K562 (cell line): ENCODE results near the gene PRDM12. TPM values are rescaled to one million over a fixed set of nuclear protein-coding genes. Genes with fewer than 3 reads are reported as not detected.

Source experiments
- ASH1L ChIP-seq: fragments of 450-650 bp; IDR thresholded peaks from 2 replicates; pipeline ENCODE4 v1.6.1; 2018; ENCODE audit warnings: borderline replicate concordance, mild to moderate bottlenecking, low read depth; ENCODE audit not compliant: partially characterized antibody
- FOXK1 ChIP-seq: sonication (generic); formaldehyde crosslinking; IDR thresholded peaks from 2 replicates; pipeline ENCODE4 v1.8.0; 2022; ENCODE audit warnings: missing genetic modification reagents, mild to moderate bottlenecking, borderline replicate concordance
- IFI16 ChIP-seq: fragments of 250-450 bp; sonication (Bioruptor Pico); IDR thresholded peaks from 2 replicates; pipeline ENCODE4 v2.1.2; 2022; ENCODE audit warnings: mild to moderate bottlenecking, inconsistent platforms
- MAZ ChIP-seq, 2 experiments: fragments of 450-650 bp in 1 of 2; sonication (generic) in 1 of 2; formaldehyde crosslinking; IDR thresholded peaks in 1 of 2; conservative IDR thresholded peaks in 1 of 2; 2 replicates each; pipeline versions ENCODE4 v1.4.0 to v1.5.0; 2020; ENCODE audit warnings: mild to moderate bottlenecking in 1 of 2, missing genetic modification reagents in 1 of 2
- NFIC ChIP-seq: fragments of 450-650 bp; IDR thresholded peaks from 2 replicates; pipeline ENCODE4 v1.6.1; 2017; ENCODE audit warnings: mild to moderate bottlenecking, inconsistent platforms
- NR2C2 ChIP-seq, 2 experiments: fragments of 200-800 bp in 1 of 2; sonication (Bioruptor generic) in 1 of 2; sonication (generic) in 1 of 2; formaldehyde crosslinking in 1 of 2; IDR thresholded peaks; 2 replicates each; pipeline versions ENCODE4 v1.6.1 to v1.8.0; 2016 to 2022; ENCODE audit warnings: mild to moderate bottlenecking in 1 of 2, missing compliant biosample characterization in 1 of 2, missing genetic modification characterization in 1 of 2, missing genetic modification reagents in 1 of 2
- POLR2B ChIP-seq: fragments of 450-650 bp; IDR thresholded peaks from 2 replicates; pipeline ENCODE4 v1.6.1; 2018; ENCODE audit warnings: low read depth; ENCODE audit not compliant: partially characterized antibody
- RFX7 ChIP-seq: fragments of 250-450 bp; sonication (Bioruptor Pico); IDR thresholded peaks from 2 replicates; pipeline ENCODE4 v1.5.1; 2021; ENCODE audit warnings: mild to moderate bottlenecking
- SLC30A9 ChIP-seq: fragments of 250-450 bp; sonication (Bioruptor Pico); IDR thresholded peaks from 2 replicates; pipeline ENCODE4 v1.8.0; 2022; ENCODE audit warnings: mild to moderate bottlenecking, moderate library complexity
- SMAD4 ChIP-seq: fragments of 250-450 bp; sonication (Bioruptor Pico); conservative IDR thresholded peaks from 2 replicates; pipeline ENCODE4 v1.8.0; 2021; ENCODE audit warnings: inconsistent platforms, mild to moderate bottlenecking, moderate library complexity
- TRIM28 ChIP-seq: fragments of 450-650 bp; IDR thresholded peaks from 2 replicates; pipeline ENCODE4 v1.6.1; 2017
- polyA plus RNA-seq, 8 experiments: library from polyadenylated mRNA; depleted of rRNA in 4 of 8; stranded (reverse) in 5 of 8; unstranded in 3 of 8; fragments of >200 nt; fragmentation: Nextera tagmentation in 2 of 8; fragmentation: Illumina TruSeq in 1 of 8; extraction: Ambion mirVana in 2 of 8; extraction: Trizol in 1 of 8; gene quantifications; 2 replicates each; pipeline versions ENCODE4 v1.2.1 to v1.2.3, GENCODE V29; 2011 to 2014; ENCODE audit warnings: inconsistent platforms in 1 of 8, missing spikeins in 1 of 8
- total RNA-seq, 7 experiments: library from RNA; depleted of rRNA in 6 of 7; stranded (reverse); fragments of >200 nt in 6 of 7; fragmentation: Illumina TruSeq in 2 of 7; extraction: Trizol in 2 of 7; gene quantifications; 2 replicates each; pipeline versions ENCODE4 v1.2.1 to v1.2.3, GENCODE V29; 2011 to 2021; ENCODE audit warnings: low replicate concordance in 1 of 7
- TF ChIP-seq, protein P1 (sequence below): fragments of 450-650 bp; IDR thresholded peaks from 2 replicates; pipeline ENCODE4 v1.7.1; 2018; ENCODE audit warnings: mild to moderate bottlenecking, low read depth; ENCODE audit not compliant: partially characterized antibody
- TF ChIP-seq, protein P2 (sequence below): fragments of 200-600 bp; sonication (generic); IDR thresholded peaks from one replicate; pipeline ENCODE4 v1.6.1; 2012; ENCODE audit warnings: mild to moderate bottlenecking, low read depth, low read length, inconsistent platforms

The PRDM12 gene
- total and polyA plus RNA-seq, 9 of the 15 experiments (the other 6 are each of a cell fraction or from before 2014, with no cell fraction given) = 0.04 to 0.22 (median 0.07) TPM; not detected in 3

DNA sequence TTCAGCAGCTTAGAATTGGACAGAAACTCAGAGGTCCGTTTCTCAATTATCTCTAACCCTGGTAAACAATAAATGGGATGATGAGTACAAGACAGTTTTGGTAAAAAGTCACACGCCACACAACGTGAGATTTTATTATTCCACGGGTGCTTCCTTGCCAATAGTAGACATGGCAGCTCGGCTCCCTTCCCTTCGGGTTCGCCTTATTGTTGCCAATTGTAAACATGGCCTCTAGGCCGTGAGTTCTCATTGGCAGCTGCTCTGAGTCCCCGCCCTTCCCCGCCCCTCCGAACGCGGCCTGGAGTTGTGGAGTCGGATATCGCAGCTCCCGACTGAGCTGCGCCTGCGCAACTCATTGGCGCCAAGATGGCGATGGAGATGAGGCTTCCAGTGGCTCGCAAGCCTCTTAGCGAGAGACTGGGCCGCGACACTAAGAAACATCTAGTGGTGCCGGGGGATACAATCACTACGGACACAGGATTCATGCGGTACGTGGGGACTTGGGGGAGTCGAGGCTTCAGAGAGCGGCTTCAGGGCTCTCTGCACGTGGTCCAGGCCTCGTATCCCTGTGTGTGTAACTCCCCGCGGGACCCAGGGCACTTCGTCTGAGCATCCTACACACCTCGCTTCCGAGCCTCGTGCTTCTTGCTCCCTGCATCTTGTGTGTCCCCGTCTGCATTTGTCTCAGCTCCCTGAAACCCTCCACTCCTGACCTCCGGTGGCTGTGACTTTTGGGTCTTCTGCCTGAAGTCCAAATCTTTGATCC is 29.2 kb downstream of the PRDM12 start, which contains the start of gene EXOSC2 (continued):
- TF ChIP-seq, protein P1, sequence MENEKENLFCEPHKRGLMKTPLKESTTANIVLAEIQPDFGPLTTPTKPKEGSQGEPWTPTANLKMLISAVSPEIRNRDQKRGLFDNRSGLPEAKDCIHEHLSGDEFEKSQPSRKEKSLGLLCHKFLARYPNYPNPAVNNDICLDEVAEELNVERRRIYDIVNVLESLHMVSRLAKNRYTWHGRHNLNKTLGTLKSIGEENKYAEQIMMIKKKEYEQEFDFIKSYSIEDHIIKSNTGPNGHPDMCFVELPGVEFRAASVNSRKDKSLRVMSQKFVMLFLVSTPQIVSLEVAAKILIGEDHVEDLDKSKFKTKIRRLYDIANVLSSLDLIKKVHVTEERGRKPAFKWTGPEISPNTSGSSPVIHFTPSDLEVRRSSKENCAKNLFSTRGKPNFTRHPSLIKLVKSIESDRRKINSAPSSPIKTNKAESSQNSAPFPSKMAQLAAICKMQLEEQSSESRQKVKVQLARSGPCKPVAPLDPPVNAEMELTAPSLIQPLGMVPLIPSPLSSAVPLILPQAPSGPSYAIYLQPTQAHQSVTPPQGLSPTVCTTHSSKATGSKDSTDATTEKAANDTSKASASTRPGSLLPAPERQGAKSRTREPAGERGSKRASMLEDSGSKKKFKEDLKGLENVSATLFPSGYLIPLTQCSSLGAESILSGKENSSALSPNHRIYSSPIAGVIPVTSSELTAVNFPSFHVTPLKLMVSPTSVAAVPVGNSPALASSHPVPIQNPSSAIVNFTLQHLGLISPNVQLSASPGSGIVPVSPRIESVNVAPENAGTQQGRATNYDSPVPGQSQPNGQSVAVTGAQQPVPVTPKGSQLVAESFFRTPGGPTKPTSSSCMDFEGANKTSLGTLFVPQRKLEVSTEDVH = no peak
- TF ChIP-seq RFX7 (CRISPR knock-in tag) (no peak), SLC30A9 (no peak), NFIC (no peak), NR2C2 (CRISPR knock-in tag; IDR thresholded peaks at IDR 0.05) (no peak), NR2C2 (tag; IDR thresholded peaks at IDR 0.05) (no peak; the same call in 1 of the 2 replicates), TRIM28 (no peak), ASH1L (no peak), SMAD4 (CRISPR knock-in tag) (peak; percentile 37; the same call in 1 of the 2 replicates), POLR2B (peak; percentile 94), FOXK1 (peak; percentile 99), MAZ (CRISPR knock-in tag; conservative IDR thresholded peaks at IDR 0.05 in 1 of 2, IDR thresholded peaks at IDR 0.05 in 1 of 2) (peak in 1 of 2 experiments; percentile 49; a peak in 2 of 4 replicates), IFI16 (CRISPR knock-in tag) (no peak)
- TF ChIP-seq, protein P2, sequence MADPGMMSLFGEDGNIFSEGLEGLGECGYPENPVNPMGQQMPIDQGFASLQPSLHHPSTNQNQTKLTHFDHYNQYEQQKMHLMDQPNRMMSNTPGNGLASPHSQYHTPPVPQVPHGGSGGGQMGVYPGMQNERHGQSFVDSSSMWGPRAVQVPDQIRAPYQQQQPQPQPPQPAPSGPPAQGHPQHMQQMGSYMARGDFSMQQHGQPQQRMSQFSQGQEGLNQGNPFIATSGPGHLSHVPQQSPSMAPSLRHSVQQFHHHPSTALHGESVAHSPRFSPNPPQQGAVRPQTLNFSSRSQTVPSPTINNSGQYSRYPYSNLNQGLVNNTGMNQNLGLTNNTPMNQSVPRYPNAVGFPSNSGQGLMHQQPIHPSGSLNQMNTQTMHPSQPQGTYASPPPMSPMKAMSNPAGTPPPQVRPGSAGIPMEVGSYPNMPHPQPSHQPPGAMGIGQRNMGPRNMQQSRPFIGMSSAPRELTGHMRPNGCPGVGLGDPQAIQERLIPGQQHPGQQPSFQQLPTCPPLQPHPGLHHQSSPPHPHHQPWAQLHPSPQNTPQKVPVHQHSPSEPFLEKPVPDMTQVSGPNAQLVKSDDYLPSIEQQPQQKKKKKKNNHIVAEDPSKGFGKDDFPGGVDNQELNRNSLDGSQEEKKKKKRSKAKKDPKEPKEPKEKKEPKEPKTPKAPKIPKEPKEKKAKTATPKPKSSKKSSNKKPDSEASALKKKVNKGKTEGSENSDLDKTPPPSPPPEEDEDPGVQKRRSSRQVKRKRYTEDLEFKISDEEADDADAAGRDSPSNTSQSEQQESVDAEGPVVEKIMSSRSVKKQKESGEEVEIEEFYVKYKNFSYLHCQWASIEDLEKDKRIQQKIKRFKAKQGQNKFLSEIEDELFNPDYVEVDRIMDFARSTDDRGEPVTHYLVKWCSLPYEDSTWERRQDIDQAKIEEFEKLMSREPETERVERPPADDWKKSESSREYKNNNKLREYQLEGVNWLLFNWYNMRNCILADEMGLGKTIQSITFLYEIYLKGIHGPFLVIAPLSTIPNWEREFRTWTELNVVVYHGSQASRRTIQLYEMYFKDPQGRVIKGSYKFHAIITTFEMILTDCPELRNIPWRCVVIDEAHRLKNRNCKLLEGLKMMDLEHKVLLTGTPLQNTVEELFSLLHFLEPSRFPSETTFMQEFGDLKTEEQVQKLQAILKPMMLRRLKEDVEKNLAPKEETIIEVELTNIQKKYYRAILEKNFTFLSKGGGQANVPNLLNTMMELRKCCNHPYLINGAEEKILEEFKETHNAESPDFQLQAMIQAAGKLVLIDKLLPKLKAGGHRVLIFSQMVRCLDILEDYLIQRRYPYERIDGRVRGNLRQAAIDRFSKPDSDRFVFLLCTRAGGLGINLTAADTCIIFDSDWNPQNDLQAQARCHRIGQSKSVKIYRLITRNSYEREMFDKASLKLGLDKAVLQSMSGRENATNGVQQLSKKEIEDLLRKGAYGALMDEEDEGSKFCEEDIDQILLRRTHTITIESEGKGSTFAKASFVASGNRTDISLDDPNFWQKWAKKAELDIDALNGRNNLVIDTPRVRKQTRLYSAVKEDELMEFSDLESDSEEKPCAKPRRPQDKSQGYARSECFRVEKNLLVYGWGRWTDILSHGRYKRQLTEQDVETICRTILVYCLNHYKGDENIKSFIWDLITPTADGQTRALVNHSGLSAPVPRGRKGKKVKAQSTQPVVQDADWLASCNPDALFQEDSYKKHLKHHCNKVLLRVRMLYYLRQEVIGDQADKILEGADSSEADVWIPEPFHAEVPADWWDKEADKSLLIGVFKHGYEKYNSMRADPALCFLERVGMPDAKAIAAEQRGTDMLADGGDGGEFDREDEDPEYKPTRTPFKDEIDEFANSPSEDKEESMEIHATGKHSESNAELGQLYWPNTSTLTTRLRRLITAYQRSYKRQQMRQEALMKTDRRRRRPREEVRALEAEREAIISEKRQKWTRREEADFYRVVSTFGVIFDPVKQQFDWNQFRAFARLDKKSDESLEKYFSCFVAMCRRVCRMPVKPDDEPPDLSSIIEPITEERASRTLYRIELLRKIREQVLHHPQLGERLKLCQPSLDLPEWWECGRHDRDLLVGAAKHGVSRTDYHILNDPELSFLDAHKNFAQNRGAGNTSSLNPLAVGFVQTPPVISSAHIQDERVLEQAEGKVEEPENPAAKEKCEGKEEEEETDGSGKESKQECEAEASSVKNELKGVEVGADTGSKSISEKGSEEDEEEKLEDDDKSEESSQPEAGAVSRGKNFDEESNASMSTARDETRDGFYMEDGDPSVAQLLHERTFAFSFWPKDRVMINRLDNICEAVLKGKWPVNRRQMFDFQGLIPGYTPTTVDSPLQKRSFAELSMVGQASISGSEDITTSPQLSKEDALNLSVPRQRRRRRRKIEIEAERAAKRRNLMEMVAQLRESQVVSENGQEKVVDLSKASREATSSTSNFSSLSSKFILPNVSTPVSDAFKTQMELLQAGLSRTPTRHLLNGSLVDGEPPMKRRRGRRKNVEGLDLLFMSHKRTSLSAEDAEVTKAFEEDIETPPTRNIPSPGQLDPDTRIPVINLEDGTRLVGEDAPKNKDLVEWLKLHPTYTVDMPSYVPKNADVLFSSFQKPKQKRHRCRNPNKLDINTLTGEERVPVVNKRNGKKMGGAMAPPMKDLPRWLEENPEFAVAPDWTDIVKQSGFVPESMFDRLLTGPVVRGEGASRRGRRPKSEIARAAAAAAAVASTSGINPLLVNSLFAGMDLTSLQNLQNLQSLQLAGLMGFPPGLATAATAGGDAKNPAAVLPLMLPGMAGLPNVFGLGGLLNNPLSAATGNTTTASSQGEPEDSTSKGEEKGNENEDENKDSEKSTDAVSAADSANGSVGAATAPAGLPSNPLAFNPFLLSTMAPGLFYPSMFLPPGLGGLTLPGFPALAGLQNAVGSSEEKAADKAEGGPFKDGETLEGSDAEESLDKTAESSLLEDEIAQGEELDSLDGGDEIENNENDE = no peak
